HCT116 (cell line): ENCODE results near the gene CNOT10. TPM values are rescaled to one million over a fixed set of nuclear protein-coding genes. Genes with fewer than 3 reads are reported as not detected.

Source experiments
- ATAC-seq: fragments of 200-7000 bp; cut with Tn5 transposase; 2 replicates; pipeline ENCODE4 v1.9.1; 2020; ENCODE audit warnings: mild to moderate bottlenecking, moderate library complexity
- BruUV-seq: library from RNA; stranded (reverse); fragments of 400-500 nt; replicated peaks from 2 replicates; lab custom pipeline; 2021; lab: Mats Ljungman, UMichigan
- CTCF ChIA-PET: fragments of 300-600 bp; sonication (Branson Sonifier 250); formaldehyde crosslinking; loops from one replicate; lab custom pipeline; 2021; ENCODE audit warnings: antibody characterized with exemption; lab: Charles Lee
- POLR2A ChIA-PET: fragments of 300-600, 350-600 bp; sonication (Branson Sonifier 250); formaldehyde crosslinking; loops from one replicate; lab custom pipeline; 2021; ENCODE audit warnings: antibody characterized with exemption; lab: Charles Lee
- RAD21 ChIA-PET, 2 experiments: fragments of 300-600 bp; sonication (Branson Sonifier 250); formaldehyde crosslinking; loops; one replicate each; lab custom pipeline; 2023; ENCODE audit warnings: low total read pairs in 2 of 2; ENCODE audit not compliant: uncharacterized antibody in 2 of 2, unreplicated experiment in 2 of 2, low non-redundant PET in 1 of 2; lab: Charles Lee
- DNase-seq: peaks from one replicate; pipeline ENCODE4 v3.0.0-alpha.2; 2010; ENCODE audit warnings: low read depth, low spot score
- H2AFZ ChIP-seq: fragments of 200-600 bp; shearing (Covaris generic), sonication (generic); 2 replicates; pipeline ENCODE4 v1.6.1; 2017; ENCODE audit warnings: low read depth, mixed run types, mixed read lengths, antibody characterized with exemption, low read length; ENCODE audit not compliant: poor library complexity, severe bottlenecking
- H3K27ac ChIP-seq: 2 replicates; pipeline ENCODE4 v1.5.1; 2012; ENCODE audit warnings: low read depth, low read length
- H3K27me3 ChIP-seq: fragments of 200-600 bp; sonication (generic); 2 replicates; pipeline ENCODE4 v1.6.1; 2016; ENCODE audit warnings: mixed run types, low read length, mixed read lengths; ENCODE audit not compliant: insufficient read depth
- H3K36me3 ChIP-seq, 2 experiments: fragments of 200-500 bp in 1 of 2; fragments of 200-600 bp in 1 of 2; sonication (Bioruptor generic) in 1 of 2; sonication (generic) in 1 of 2; 2 replicates each; pipeline versions ENCODE4 v1.5.1 to v1.6.1; 2014 to 2016; ENCODE audit warnings: low read length in 2 of 2, inconsistent platforms in 1 of 2, mixed read lengths in 1 of 2, mixed run types in 1 of 2; ENCODE audit not compliant: insufficient read depth in 2 of 2, control insufficient read depth in 1 of 2
- H3K4me1 ChIP-seq, 2 experiments: fragments of 200-600 bp in 1 of 2; sonication (generic) in 1 of 2; 2 replicates each; pipeline versions ENCODE4 v1.5.1 to v1.6.1; 2012 to 2017; ENCODE audit warnings: low read length in 2 of 2, inconsistent platforms in 1 of 2, mild to moderate bottlenecking in 1 of 2, mixed read lengths in 1 of 2, mixed run types in 1 of 2, moderate library complexity in 1 of 2; ENCODE audit not compliant: insufficient read depth in 2 of 2, control insufficient read depth in 1 of 2
- H3K4me2 ChIP-seq: fragments of 200-600 bp; sonication (generic); 2 replicates; pipeline ENCODE4 v1.6.1; 2017; ENCODE audit warnings: mixed run types, low read length, mixed read lengths
- H3K4me3 ChIP-seq, 2 experiments: fragments of 200-600 bp in 1 of 2; sonication (generic) in 1 of 2; replicated peaks in 1 of 2; 2 replicates each; pipeline ENCODE4 v1.5.1; 2011 to 2016; ENCODE audit warnings: low read length in 2 of 2, control low read depth in 1 of 2, low read depth in 1 of 2, mild to moderate bottlenecking in 1 of 2, mixed read lengths in 1 of 2, mixed run types in 1 of 2
- H3K79me2 ChIP-seq: fragments of 200-600 bp; sonication (generic); 2 replicates; pipeline ENCODE4 v1.6.1; 2017; ENCODE audit warnings: mild to moderate bottlenecking, mixed run types, low read length, moderate library complexity, mixed read lengths; ENCODE audit not compliant: insufficient read depth
- H3K9ac ChIP-seq: fragments of 200-600 bp; sonication (generic); 2 replicates; pipeline ENCODE4 v1.6.1; 2016; ENCODE audit warnings: low read length, mixed read lengths
- H3K9me2 ChIP-seq: fragments of 200-600 bp; sonication (generic), shearing (Covaris generic); 2 replicates; pipeline ENCODE4 v1.6.1; 2017; ENCODE audit warnings: mixed run types, mild to moderate bottlenecking, moderate library complexity; ENCODE audit not compliant: insufficient read depth
- H3K9me3 ChIP-seq, 2 experiments: fragments of 200-500 bp in 1 of 2; fragments of 200-600 bp in 1 of 2; sonication (Bioruptor generic) in 1 of 2; sonication (generic) in 1 of 2; 2 replicates each; pipeline ENCODE4 v1.6.1; 2014 to 2017; ENCODE audit warnings: low read length in 2 of 2, mixed read lengths in 2 of 2, inconsistent platforms in 1 of 2, low read depth in 1 of 2, mild to moderate bottlenecking in 1 of 2, mixed run types in 1 of 2, moderate library complexity in 1 of 2; ENCODE audit not compliant: control insufficient read depth in 1 of 2, insufficient read depth in 1 of 2
- H4K20me1 ChIP-seq: fragments of 200-600 bp; sonication (generic), shearing (Covaris generic); 2 replicates; pipeline ENCODE4 v1.6.1; 2017; ENCODE audit warnings: mixed run types, mild to moderate bottlenecking, moderate library complexity; ENCODE audit not compliant: insufficient read depth
- CBX3 ChIP-seq: IDR thresholded peaks from 2 replicates; pipeline ENCODE4 v1.6.1; 2012; ENCODE audit warnings: low read depth
- CEBPB ChIP-seq: IDR thresholded peaks from 2 replicates; pipeline ENCODE4 v1.6.1; 2012; ENCODE audit warnings: low read depth
- CTCF ChIP-seq, 3 experiments: fragments of 200-600 bp in 1 of 3; sonication (generic) in 1 of 3; IDR thresholded peaks in 2 of 3; conservative IDR thresholded peaks in 1 of 3; 2 replicates each; pipeline ENCODE4 v1.5.1; 2012 to 2017; ENCODE audit warnings: low read depth in 2 of 3, low read length in 2 of 3, antibody characterized with exemption in 1 of 3, borderline replicate concordance in 1 of 3, control low read depth in 1 of 3, mild to moderate bottlenecking in 1 of 3, mixed read lengths in 1 of 3, mixed run types in 1 of 3, moderate library complexity in 1 of 3; ENCODE audit not compliant: insufficient read depth in 1 of 3
- EZH2 ChIP-seq: fragments of 200-600 bp; sonication (generic); IDR thresholded peaks from 2 replicates; pipeline ENCODE4 v1.6.1; 2017; ENCODE audit warnings: antibody characterized with exemption, mixed run types
- SIN3A ChIP-seq: IDR thresholded peaks from 2 replicates; pipeline ENCODE4 v1.6.1; 2012; ENCODE audit warnings: low read depth
- SP1 ChIP-seq: IDR thresholded peaks from 2 replicates; pipeline ENCODE4 v1.6.1; 2012; ENCODE audit warnings: low read depth
- YY1 ChIP-seq: IDR thresholded peaks from 2 replicates; pipeline ENCODE4 v1.6.1; 2011; ENCODE audit warnings: low read length, low read depth, moderate library complexity, mild to moderate bottlenecking; ENCODE audit not compliant: insufficient replicate concordance; ENCODE audit errors: extremely low read depth
- ZFX ChIP-seq: fragments of 450-650 bp; IDR thresholded peaks from 2 replicates; pipeline ENCODE4 v1.6.1; 2017
- intact Hi-C: fragments of 100-400 bp; cut with micrococcal nuclease; formaldehyde crosslinking; loops from 2 replicates; pipeline ENCODE4 v1.10.0; 2022
- total RNA-seq: library from RNA; stranded (reverse); gene quantifications from one replicate; pipeline ENCODE4 v1.2.1, GENCODE V29; 2021; ENCODE audit not compliant: unreplicated experiment

CNOT10 gene
- total RNA-seq, 1 experiment from 2014 or later: 47.4 TPM

DNA sequence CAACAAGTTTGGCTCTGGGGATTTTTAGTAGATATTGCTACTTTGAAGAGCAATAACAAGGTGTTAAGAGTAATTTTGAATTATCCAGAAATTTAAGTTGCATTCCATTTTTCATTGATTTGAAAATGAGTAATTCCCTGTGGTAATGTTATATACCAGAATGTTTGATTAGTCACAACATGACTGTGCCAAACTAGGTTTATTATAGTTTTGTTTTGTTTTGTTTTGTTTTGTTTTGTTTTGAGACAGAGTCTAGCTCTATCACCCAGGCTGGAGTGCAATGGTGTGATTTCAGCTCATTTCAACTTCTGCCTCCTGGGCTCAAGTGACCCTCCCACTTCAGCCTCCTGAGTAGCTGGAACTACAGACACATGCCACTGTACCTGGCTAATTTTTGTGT, 40.7 kb downstream of the CNOT10 start:
- no TSS peak for BruUV-seq
- no peaks in the 10 kb centered on the region for H4K20me1 ChIP-seq

More for the DNA sequence above, 40.7 kb downstream of the CNOT10 start:
- Histone ChIP-seq H3K4me3 (no peak overlapping the region), H2AFZ (no peak overlapping the region), H3K9me2 (no peaks in the 10 kb centered on the region), H3K27ac (no peak overlapping the region), H3K9ac (no peak overlapping the region), H3K36me3 (peaks cover 14 to 21% of the 10 kb centered on the region in 2 experiments; a peak in 3 of 4 replicates), H3K79me2 (no peaks in the 10 kb centered on the region)
- DNase-seq: no peak
- CTCF ChIA-PET: no interaction called here
- POLR2A ChIA-PET: no interaction called here
- RAD21 ChIA-PET: no interaction called here
- TF ChIP-seq SIN3A (no peak), CBX3 (no peak), YY1 (no peak), SP1 (no peak), ZFX (no peak), EZH2 (no peak), CTCF (IDR thresholded peaks at IDR 0.05 in 2 of 3, conservative IDR thresholded peaks at IDR 0.05 in 1 of 3; ENCODE audit: borderline replicate concordance in 1 of 3, insufficient read depth in 1 of 3, low read depth in 2 of 3, low read length in 2 of 3) (no peak), CEBPB (no peak)
- TF ChIP-seq, all 23 proteins: peak for 0
- no peak for ATAC-seq
- intact Hi-C loops: no loop called here
- H3K4me2 ChIP-seq: no peak overlapping the region
- H3K9me3 ChIP-seq: no peaks in the 10 kb centered on the region
- no peaks in the 10 kb centered on the region for H3K27me3 ChIP-seq
- H3K4me1 ChIP-seq: no peaks in the 10 kb centered on the region
